HS-27A (cell line): ENCODE results near the gene SLC43A1.
"Not testable (repeated sequence)": the region's sequence is repeated elsewhere in the genome, so short reads cannot be mapped to it uniquely, and the experiment has no call there.

Experiments used
- DNase-seq: peaks from one replicate; pipeline ENCODE4 v3.0.0-alpha.2; 2012; ENCODE audit warnings: low read depth, missing footprints

The SLC43A1 gene

GRCh38 chr11:57515332-57516060, at the start of gene SLC43A1:
SLC43A1 (minus strand) TSS chr11:57515702; CDS start chr11:57514111, 1,591 bp downstream.
- no peak for DNase-seq

GRCh38 chr11:57562596-57562995, 47.1 kb upstream of the SLC43A1 start:
- no peak for DNase-seq

- DNase-seq = no peak
These were observed 44.6 kb upstream of the SLC43A1 start for GRCh38 chr11:57560146-57560545.

GRCh38 chr11:57556041-57556440, 40.5 kb upstream of the SLC43A1 start:
- no peak for DNase-seq

GRCh38 chr11:57555393-57555792, 39.9 kb upstream of the SLC43A1 start:
- DNase-seq = no peak

GRCh38 chr11:57552479-57552878, 37.0 kb upstream of the SLC43A1 start:
- no peak for DNase-seq

- DNase-seq = no peak
These were observed 36.4 kb upstream of the SLC43A1 start for GRCh38 chr11:57551941-57552340.

- no peak for DNase-seq
These were observed 34.5 kb upstream of the SLC43A1 start for GRCh38 chr11:57549983-57550382.

- DNase-seq = no peak
These were observed 32.4 kb upstream of the SLC43A1 start for GRCh38 chr11:57547854-57548377.

GRCh38 chr11:57546869-57547475, 31.5 kb upstream of the SLC43A1 start:
- no peak for DNase-seq

- DNase-seq = no peak
These were observed 30.9 kb upstream of the SLC43A1 start for GRCh38 chr11:57546451-57546850.

GRCh38 chr11:57545883-57546282, 30.4 kb upstream of the SLC43A1 start:
- DNase-seq = no peak

GRCh38 chr11:57544566-57544965, 29.1 kb upstream of the SLC43A1 start:
- DNase-seq = no peak

GRCh38 chr11:57543593-57543992, 28.1 kb upstream of the SLC43A1 start:
- DNase-seq = no peak

- no peak for DNase-seq
These were observed 27.1 kb upstream of the SLC43A1 start for GRCh38 chr11:57542582-57542981.

GRCh38 chr11:57541169-57541568, 25.7 kb upstream of the SLC43A1 start:
- DNase-seq = no peak

- DNase-seq = no peak
These were observed 23.8 kb upstream of the SLC43A1 start for GRCh38 chr11:57539342-57539741.

- no peak for DNase-seq
These were observed 21.6 kb upstream of the SLC43A1 start, which contains the start of gene SMTNL1 for GRCh38 chr11:57536947-57537619. SMTNL1 (plus strand) TSS chr11:57537595; CDS start chr11:57542643, 5,048 bp downstream.

- DNase-seq = not testable (repeated sequence)
These were observed 18.9 kb upstream of the SLC43A1 start for GRCh38 chr11:57534449-57534848.

GRCh38 chr11:57530596-57531507, 15.3 kb upstream of the SLC43A1 start, which contains the start of gene TIMM10:
TIMM10 (minus strand) TSS chr11:57530754; CDS start chr11:57530189, 565 bp downstream.
- DNase-seq = peak; percentile 93

- DNase-seq = no peak
These were observed 14.7 kb upstream of the SLC43A1 start for GRCh38 chr11:57530215-57530595.

GRCh38 chr11:57529012-57529411, 13.5 kb upstream of the SLC43A1 start:
- DNase-seq = no peak
